C4-2B (cell line): ENCODE results near the gene PMM2.

Experiments
- CTCF ChIP-seq: fragments of 450-650 bp; conservative IDR thresholded peaks from 2 replicates; pipeline ENCODE4 v1.5.1; 2017; ENCODE audit warnings: mild to moderate bottlenecking
- ZFX ChIP-seq: fragments of 450-650 bp; IDR thresholded peaks from 2 replicates; pipeline ENCODE4 v1.6.1; 2017

GRCh38 chr16:8819411-8820034, 21.9 kb downstream of the PMM2 start:
- TF ChIP-seq CTCF (no peak), ZFX (no peak)
